Activated naive CD8-positive, alpha-beta T cell treated with anti-CD3 and anti-CD28 coated beads for 36 hours (primary cell): Measurements from ENCODE around the gene COG5. TPM values are rescaled to one million over a fixed set of nuclear protein-coding genes. Genes with fewer than 3 reads are reported as not detected.

Source experiments
- DNase-seq: peaks from one replicate; pipeline ENCODE4 v3.0.0; 2021
- H3K27ac Mint-ChIP-seq: one replicate; pipeline ENCODE4 v1.8.0; 2022; ENCODE audit warnings: mild to moderate bottlenecking, moderate library complexity, mixed read lengths
- H3K27me3 Mint-ChIP-seq: one replicate; pipeline ENCODE4 v1.8.0; 2022; ENCODE audit warnings: mild to moderate bottlenecking, mixed read lengths
- H3K36me3 Mint-ChIP-seq: one replicate; pipeline ENCODE4 v1.8.0; 2021; ENCODE audit warnings: mild to moderate bottlenecking, mixed read lengths
- H3K4me1 Mint-ChIP-seq: one replicate; pipeline ENCODE4 v1.8.0; 2021; ENCODE audit warnings: mixed read lengths
- H3K4me3 Mint-ChIP-seq: one replicate; pipeline ENCODE4 v1.8.0; 2022; ENCODE audit warnings: mild to moderate bottlenecking, moderate library complexity, mixed read lengths
- H3K9me3 Mint-ChIP-seq: one replicate; pipeline ENCODE4 v1.8.0; 2022; ENCODE audit warnings: mixed read lengths
- total RNA-seq, 2 experiments: library from RNA; stranded (reverse); gene quantifications; one replicate each; pipeline ENCODE4 v1.2.3, GENCODE V29; 2021

The COG5 gene
- total RNA-seq, 2 experiments from 2014 or later, result 29.6 TPM

- no peak overlapping the region for H3K27ac Mint-ChIP-seq
- no peaks in the 10 kb centered on the region for H3K27me3 Mint-ChIP-seq
- DNase-seq, result no peak
- H3K36me3 Mint-ChIP-seq, result no peaks in the 10 kb centered on the region
- H3K4me3 Mint-ChIP-seq, result no peak overlapping the region
- no peaks in the 10 kb centered on the region for H3K9me3 Mint-ChIP-seq
- no peaks in the 10 kb centered on the region for H3K4me1 Mint-ChIP-seq
Observed at GRCh38 chr7:107154826-107155225, 408.9 kb downstream of the COG5 start.

- DNase-seq, result no peak
- Mint-ChIP-seq H3K4me1 (peaks cover 8% of the 10 kb centered on the region), H3K9me3 (no peaks in the 10 kb centered on the region), H3K36me3 (no peaks in the 10 kb centered on the region), H3K4me3 (no peak overlapping the region), H3K27me3 (no peaks in the 10 kb centered on the region), H3K27ac (no peak overlapping the region)
Observed at GRCh38 chr7:107152011-107152410, 411.7 kb downstream of the COG5 start.

Other genes with a start within 250 kb of the COG5 start
- gene GPR22, start 93.9 kb downstream of the COG5 start, total RNA-seq, result not detected
- gene DUS4L, start 51 bp upstream of the COG5 start, total RNA-seq, result 10 to 100 TPM; 14.5 to 15.3 TPM
- gene BCAP29, start 16.3 kb upstream of the COG5 start, total RNA-seq, result 10 to 100 TPM; 23.8 to 25.7 TPM
- 1 to 10 TPM in 1 of 2 experiments, under 1 TPM in 1; 0.82 to 1.2 TPM for gene SLC26A4, start 96.9 kb upstream of the COG5 start, total RNA-seq
- gene CBLL1, start 180.2 kb upstream of the COG5 start, total RNA-seq, result 10 to 100 TPM; 43.3 to 44.2 TPM
- not detected for gene SLC26A3, start 239.3 kb upstream of the COG5 start, total RNA-seq